ENCODE measurements around the gene SPIN1. TPM values are rescaled to one million over a fixed set of nuclear protein-coding genes. Genes with fewer than 3 reads are reported as not detected.

SPIN1 gene
- total and polyA plus RNA-seq, 2 of the 8 experiments (the other 6 are each of a cell fraction or from before 2014, with no cell fraction given), result 69.9 to 139 TPM

DNA sequence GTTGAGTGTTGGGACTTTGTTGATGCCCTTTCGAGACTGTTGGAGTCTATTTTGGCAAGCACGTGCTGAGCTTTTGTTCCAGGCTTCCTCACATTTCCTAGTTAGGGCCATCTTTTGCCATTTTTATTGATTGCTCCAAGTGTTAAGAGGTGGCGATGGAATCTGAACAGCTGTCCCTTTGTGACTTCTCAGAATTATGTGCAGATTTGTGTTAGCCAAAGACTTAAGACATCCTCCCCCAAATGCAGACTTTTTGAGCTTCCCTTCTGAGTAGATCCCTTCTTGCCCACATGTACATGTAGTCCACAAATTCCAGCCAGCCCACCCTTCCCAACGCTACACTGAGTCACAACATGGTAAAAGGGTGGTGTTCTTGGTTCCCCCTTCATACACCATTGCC lies 59.2 kb downstream of the SPIN1 start (continued):
- TF ChIP-seq, protein P1, sequence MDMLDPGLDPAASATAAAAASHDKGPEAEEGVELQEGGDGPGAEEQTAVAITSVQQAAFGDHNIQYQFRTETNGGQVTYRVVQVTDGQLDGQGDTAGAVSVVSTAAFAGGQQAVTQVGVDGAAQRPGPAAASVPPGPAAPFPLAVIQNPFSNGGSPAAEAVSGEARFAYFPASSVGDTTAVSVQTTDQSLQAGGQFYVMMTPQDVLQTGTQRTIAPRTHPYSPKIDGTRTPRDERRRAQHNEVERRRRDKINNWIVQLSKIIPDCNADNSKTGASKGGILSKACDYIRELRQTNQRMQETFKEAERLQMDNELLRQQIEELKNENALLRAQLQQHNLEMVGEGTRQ (IDR thresholded peaks at IDR 0.05; ENCODE audit: low read length), result no peak
